Ramos (cell line): ENCODE measurements around the gene CHD1L.
"Not testable (repeated sequence)": the region's sequence is repeated elsewhere in the genome, so short reads cannot be mapped to it uniquely, and the experiment has no call there.

ENCODE experiments used
- in situ Hi-C: fragments of 300-500 bp; cut with MboI; formaldehyde crosslinking; loops from one replicate; pipeline ENCODE4 v1.14.3; 2022; ENCODE audit warnings: low sequenced_read_pairs; ENCODE audit not compliant: unreplicated experiment

The CHD1L gene

DNA sequence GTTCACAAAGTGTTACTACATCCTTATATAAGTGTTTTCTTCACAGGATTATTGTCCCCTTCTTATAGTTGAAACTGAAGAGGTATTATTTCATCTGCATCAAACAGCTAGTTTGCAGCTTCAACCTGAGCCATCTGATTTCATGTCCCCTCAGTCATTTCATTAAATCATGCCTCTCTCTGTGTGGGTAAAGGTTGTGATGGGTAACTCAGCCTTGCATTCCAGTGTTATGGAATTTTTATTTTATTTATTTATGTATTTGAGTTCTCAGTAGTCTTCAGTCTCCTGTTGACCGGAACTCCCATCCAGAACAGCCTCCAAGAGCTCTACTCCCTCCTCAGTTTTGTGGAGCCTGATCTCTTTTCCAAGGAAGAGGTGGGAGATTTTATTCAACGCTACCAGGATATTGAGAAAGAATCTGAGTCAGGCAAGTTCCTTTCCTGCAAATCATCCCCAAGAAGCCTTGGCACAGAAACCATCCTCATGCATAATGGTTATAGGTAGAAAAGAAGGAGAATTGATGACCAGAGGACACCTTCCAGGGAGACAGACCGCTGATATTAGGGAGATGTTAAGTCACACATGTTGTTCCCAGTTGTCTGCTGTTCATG is 21.8 kb downstream of the CHD1L start:
- in situ Hi-C loops, result no loop called here

DNA sequence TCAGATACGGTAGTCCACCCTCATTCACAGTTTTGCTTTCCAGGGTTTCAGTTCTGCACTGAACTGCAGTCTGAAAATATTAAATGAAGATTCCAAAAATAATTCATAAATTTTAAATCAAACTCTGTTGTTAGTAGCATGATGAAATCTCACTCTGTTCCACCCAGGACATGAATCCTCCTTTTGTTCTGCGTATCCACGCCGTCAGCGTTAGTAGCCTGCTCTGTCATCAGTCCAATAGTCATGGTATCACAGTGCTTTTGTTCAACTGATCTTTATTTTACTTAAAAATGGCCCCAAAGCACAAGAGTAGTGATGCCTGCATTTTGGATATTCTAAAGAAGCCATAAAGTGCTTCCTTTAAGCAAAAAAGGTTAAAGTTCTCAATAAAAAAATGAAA is 23.9 kb downstream of the CHD1L start:
- in situ Hi-C loops, result no loop called here

DNA sequence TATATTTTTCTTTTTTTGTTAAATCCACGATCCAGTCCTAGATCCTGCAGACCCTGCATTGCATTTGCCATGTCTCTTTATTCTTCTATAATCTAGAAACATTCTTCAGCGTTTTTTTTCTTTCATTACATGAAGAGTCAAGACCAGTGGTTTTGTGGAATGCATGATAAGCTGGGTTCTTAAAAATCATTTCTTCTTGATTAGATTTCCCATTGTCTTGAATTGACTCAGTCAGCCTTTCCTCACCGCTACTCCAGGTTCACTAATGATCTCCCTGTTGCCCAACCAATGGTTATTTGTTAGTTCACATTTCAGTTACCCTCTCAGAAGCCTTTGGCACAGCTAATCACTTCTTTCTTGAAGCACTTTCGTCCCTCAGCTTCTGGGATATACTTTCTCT is 25.2 kb downstream of the CHD1L start:
- in situ Hi-C loops, result no loop called here

DNA sequence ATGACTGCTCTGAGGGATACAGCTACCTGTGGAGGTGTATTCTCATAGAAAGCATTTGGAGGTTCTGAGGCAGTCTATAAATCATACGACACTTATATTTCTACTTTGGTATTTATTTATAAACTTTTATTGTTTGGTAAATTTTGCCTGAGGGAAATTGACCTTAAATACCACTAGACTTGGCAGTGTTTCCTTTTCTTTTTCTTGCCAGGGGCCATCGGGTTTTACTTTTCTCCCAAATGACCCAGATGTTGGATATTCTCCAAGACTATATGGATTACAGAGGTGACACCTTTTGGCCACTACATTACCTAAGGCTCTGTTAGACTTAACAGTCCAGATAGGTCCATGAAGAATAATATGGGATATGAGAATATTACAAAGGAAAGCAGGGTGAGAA is 28.2 kb downstream of the CHD1L start:
- in situ Hi-C loops, result no loop called here

DNA sequence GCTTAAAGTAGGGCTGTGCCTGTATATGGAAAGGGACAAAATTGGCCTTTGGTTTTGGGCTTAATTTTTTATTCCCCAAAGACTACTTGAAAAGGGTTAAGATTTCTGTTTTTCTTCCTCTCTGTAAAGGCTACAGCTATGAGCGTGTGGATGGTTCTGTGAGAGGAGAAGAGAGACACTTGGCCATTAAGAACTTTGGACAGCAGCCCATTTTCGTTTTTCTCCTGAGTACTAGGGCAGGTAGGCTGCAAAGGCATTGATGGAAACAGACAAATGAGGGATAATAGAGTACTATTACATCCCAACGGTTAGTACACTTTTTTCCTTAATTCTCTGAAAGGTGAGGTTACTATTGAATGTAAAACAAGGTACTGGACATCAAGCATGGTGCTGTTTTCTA is 29.6 kb downstream of the CHD1L start:
- in situ Hi-C loops, result no loop called here

DNA sequence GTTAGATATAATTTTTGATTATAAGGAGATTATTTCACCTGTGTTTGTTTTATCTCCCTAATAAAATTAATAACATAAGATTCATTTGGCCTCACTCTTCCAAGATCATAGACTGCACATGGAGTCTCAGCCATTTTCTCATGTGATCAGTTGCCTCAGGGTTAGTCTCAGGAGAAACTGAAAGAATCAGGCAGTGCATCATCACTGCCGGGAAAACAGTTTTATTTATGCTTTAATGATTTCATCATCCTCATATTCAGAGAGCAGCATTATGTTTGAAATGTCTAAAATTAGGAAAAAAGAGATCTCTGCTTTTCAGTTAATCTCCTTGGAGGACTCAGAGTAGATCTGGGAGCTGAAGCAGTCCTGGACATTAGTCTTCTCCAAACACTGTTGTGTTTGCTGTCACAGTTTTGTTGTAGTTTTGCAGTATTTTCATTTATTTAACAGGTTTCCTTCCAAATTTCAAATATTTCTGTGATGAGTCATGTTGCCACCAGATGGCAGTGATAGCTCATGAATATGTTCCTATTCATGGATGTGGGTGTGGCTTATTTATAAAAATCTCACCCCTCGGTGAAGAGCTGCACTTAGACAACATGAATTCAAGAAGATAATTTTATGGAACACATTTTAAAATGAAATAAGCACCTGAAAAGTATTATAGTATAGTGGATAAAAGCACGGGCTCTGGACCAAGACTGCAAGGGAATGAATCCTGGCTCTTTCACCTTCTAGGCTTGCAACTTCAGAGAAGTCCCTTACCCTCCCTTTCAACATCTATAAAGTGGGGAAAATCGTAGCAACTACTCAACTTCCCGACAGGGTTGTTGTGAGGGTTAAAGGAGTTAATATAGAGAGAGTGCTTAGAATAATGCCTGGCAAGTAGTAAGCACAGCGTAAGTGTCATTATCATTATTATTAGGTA is 31.2 kb downstream of the CHD1L start:
- in situ Hi-C loops, result no loop called here

DNA sequence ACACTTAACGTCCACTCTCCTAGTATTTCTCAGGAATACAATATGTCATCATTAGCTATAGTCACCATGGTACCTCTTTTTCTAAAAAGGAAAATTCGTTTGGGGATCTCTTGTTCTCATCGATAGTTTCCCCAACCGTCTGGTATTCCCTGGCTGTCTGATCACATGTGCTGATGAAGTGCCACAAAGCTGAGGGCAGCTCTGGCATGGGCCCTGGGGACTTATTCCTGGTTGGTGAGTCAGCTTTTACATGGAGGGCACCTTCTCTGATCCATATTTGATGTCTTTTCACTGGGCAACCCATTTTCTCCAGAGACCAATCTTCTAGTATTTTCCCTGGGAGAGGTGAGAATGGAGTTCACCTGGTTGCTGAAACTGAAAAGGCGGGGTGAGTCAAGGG is 39.5 kb downstream of the CHD1L start:
- in situ Hi-C loops, result no loop called here

DNA sequence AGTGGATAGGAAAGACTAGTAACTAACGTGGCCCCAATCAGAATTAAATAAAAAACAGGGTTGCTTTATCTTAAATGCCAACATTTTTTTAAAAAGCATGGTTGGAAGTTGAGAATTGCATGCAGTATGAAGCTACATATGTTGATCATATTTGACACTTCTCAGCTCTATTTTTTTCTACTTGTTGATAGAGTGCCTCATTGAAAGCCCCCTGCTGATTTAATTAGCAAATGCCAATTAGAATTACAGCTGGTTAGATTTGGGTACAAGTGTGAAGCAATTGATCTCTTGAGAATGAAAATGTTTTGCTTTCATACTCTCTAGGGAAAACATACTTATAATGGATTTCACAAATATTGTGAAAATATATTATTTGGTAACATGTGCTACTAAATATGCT is 40.5 kb downstream of the CHD1L start:
- in situ Hi-C loops, result no loop called here

DNA sequence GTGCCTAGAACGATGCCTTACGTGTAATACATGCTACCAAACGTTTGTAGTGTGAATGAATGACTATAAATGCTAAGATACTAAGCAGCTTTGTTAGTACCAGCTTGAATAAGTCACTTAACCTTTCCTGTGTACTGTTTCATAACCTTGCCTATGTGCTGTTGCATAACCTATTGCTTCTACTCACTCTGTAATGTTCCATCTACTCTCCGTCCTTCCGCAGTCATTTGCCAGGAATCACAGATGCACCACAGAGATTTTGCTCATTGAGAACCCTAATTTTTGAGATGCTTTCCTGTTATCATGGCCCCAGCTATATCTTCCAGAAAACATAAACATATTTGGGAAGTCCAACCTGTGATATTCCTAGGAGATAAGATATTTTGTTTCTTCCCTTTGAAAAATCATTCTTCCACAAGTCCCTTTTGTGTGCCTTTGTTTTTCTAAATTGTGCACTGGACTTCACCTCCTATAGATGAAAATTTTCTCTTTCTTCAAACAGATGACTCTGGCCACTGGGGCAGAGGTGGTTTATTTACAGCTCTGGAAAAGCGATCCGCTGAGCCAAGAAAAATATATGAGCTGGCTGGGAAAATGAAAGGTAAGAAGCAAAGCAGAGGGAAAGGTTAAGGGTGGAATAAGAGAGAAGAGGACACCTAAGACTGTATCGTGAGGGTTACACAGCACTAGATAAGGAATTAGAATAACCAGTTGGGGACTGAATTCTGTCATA is 44.8 kb downstream of the CHD1L start:
- in situ Hi-C loops, result no loop called here

DNA sequence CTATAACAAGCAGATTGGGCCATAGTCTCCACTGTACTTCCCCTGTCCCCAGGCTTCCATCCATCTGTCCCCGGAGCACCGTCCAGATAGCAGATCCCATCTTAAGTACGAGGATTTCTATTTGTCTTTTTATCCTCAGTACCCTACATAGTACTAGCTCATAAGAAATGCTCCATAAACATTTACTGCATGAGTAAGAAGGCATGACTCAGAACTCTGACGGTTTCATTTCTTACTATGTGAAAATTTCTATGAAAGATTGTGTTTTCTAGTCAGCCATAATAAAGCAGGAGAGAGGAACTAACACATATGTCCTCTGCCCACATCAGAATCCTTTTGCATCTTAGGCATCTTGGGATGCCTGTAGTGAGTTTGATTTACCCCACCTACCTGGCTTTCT is 49.5 kb downstream of the CHD1L start:
- in situ Hi-C loops, result no loop called here

DNA sequence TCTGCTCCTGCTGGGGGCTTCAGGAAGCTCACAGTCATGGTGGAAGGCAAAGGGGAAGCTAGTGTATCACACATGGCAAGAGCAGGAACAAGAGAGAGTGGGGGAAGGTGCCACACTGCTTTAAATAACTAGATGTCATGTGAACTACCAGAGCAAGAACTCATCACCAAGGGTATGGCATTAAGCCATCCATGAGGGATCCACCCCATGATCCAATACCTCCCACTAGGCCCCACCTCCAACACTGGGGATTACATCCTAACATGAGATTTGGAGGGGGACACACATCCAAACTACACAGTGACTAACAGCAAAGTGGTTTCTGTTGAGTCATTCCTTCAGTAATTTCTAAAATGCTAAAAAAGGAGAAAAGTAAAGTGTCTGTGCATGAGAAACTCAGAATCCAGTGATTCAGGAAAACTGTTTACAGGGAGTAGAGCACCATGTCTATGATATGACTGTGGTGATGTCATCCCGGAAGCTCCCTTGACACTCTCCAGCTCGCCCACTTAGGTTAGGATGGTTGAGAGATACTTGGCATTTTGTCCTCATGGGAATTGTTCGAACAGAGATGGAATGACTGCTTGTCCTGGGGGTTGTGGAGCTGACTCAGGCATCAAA is 50.3 kb downstream of the CHD1L start:
- in situ Hi-C loops, result no loop called here

DNA sequence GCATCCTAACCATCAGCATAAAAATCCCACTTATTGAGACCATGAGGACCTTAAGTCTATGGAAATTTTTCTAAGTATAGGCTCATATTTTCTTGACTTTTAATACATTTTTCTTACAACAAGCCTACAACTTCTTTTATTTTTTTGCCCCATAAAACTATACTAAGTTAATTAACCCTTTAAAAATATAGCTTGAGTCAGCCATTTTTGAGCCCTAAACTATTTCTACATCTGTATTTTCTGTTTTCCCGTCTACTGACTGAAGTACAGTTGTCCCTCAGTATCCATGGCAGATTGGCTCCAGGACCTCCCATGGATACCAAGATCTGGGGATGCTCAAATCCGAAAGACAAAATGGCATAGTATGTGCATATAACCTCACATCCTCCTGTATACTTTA is 55.0 kb downstream of the CHD1L start:
- in situ Hi-C loops, result no loop called here

DNA sequence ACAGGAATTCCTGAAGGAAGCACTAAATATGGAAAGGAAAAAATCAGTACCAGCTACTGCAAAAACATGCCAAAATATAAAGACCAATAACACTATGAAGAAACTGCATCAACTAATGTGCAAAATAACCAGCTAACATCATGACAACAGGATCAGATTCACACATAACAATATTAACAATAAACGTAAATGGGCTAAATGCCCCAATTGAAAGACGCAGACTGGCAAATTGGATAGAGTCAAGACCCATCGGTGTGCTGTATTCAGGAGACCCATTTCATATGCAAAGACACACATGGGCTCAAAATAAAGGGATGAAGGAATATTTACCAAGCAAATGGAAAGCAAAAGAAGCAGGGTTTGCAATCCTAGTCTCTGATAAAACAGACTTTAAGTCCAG is 63.3 kb downstream of the CHD1L start:
- in situ Hi-C loops, result not testable (repeated sequence)

DNA sequence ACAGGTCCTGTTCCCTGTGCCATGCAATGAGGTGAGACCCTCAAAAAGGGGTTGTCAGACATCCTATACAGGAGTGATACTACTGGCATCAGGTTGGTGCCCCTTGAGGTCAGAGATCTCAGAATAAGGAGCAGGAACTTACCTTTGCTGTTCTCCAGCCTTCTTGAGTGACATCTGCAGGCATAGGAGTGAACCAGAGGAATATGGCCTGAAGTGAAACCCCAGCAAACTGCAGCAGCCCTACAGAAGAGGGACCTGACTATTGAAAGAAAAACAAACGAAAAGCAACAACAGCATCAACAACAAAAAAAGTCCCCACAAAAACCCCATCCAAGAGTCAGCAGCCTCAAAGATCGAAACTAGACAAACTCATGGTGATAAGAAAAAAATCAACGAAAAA is 74.5 kb downstream of the CHD1L start:
- in situ Hi-C loops, result no loop called here

DNA sequence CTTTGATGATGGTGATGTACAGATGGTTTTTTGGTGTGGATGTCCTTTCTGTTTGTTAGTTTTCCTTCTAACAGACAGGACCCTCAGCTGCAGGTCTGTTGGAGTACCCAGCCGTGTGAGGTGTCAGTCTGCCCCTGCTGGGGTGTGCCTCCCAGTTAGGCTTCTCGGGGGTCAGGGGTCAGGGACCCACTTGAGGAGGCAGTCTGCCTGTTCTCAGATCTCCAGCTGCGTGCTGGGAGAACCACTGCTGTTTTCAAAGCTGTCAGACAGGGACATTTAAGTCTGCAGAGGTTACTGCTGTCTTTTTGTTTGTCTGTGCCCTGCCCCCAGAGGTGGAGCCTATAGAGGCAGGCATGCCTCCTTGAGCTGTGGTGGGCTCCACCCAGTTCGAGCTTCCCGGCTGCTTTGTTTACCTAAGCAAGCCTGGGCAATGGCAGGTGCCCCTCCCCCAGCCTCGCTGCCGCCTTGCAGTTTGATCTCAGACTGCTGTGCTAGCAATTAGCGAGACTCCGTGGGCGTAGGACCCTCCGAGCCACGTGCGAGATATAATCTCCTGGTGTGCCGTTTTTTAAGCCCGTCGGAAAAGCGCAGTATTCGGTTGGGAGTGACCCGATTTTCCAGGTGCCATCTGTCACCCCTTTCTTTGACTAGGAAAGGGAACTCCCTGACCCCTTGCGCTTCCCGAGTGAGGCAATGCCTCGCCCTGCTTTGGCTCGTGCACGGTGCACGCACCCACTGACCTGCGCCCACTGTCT is 84.6 kb downstream of the CHD1L start:
- in situ Hi-C loops, result not testable (repeated sequence)

DNA sequence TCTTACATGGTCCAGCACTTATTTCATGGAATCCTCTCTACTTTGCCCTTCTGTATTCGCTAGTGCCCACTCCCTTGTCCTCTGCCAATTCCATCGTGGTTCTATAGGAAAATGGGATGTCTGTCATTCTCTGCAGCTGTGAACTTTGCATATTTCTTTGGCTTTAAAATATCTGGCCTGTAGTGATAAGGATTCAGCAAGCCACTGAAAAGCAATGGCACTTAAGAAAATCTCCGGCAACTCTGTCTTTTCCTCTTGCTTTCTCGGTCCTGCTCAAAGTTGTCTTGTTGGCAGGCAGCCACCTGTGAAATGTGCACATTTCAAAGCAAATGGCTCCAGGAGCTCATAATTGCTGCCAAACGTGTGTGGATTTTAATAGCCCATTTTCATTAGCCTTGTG is 91.8 kb downstream of the CHD1L start:
- in situ Hi-C loops, result no loop called here

DNA sequence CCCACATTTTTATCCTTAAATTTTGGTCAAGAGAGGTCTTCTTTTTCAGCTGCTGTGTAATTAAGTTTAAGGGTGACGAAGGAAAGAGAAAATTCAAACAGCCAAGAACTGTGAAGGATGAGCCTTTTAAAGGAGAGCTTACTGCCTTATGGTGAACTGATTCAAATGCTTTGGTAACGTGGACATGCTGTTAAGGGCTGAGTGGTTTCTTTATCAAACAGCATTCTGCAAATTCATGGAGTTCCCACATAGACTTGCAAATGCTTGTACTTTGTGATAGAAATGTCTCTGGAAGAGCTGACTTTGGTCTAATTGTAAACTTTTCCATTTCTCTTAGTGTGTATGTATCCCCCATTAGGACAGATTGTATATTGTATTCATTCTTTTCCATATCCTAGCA is 93.8 kb downstream of the CHD1L start:
- in situ Hi-C loops, result no loop called here

DNA sequence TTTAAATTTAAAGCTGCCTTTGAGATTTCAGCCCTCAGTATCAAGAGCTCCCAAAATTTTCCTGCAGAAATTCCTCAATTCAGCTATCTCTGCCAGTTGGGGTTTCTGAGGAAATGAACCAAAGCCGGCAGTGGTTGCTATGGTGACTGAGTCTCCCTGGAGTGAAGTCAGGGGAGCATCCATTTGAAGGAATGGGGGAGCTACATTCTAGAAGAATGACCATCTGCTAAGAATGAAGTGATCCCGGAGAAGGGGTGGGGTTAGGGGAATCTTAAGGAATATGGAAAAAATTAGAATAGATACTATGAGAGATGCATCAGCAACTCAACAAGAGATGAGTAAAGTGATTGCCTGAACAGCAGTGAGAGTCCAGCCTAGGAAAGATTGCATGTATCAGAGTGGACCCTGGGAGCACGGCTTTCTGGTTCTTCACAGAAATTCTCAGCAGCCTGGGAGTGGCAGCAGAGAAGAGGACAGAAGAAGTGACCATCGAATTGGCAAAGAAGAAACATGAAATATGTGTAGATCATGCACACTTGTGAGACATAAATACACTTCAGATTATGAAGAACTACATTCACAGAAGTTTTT is 94.7 kb downstream of the CHD1L start:
- in situ Hi-C loops, result no loop called here

DNA sequence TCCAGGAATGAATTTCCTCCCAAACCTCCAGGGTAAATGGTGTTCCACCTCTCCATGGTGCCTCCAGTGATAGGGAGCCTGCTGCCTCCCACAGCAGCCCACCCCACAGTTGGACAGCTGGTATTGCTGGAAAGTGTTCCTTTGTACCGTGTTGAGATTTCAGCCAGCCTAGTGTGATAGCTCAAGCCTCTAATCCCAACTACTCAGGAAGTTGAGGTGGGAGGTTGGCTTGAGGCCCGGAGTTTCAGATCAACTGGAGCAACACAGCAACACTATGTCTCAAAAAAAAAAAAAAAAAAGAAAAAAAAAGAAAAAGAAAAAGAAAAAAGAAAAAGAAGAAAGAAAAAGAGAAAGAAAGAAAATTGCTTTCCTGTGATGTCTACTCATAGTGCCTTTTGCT is 96.1 kb downstream of the CHD1L start:
- in situ Hi-C loops, result no loop called here

DNA sequence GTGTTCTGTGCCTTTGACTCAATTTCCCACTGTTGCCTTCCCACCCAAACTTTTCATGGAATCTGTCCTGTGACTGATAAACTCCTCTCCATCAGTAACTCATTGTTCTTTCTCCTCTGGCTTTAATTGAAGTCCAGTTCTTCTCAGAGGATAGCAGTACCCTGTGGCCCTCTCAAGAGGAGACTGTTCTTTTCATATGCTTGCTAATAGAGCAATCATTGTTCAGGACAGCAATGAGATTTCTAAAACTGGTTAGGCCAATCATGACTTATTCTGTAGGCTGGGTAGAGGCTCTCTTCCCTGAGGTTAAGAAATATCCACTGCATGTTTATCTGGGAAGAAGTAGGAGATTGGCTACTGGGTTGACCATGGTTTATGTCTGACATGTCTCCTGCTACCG is 98.8 kb downstream of the CHD1L start:
- in situ Hi-C loops, result no loop called here
